ACC112 (cell line): ENCODE data around the gene ALAD.
A peak's percentile ranks its signal among the peaks of the same experiment; 100 is the strongest.

Experiments
- H2AFZ ChIP-seq: fragments of 200-600 bp; sonication (generic); one replicate; pipeline ENCODE4 v1.6.0; 2017; ENCODE audit warnings: antibody characterized with exemption, low read length; ENCODE audit not compliant: unreplicated experiment
- H3K27ac ChIP-seq: fragments of 200-600 bp; sonication (generic); 2 replicates; pipeline ENCODE4 v1.5.1; 2014; ENCODE audit warnings: low read depth, mild to moderate bottlenecking, antibody characterized with exemption, low read length, moderate library complexity
- H3K27me3 ChIP-seq: fragments of 200-600 bp; sonication (generic); 2 replicates; pipeline ENCODE4 v1.6.1; 2014; ENCODE audit warnings: mild to moderate bottlenecking, antibody characterized with exemption, low read length, moderate library complexity, mixed read lengths; ENCODE audit not compliant: insufficient read depth
- H3K36me3 ChIP-seq: fragments of 200-600 bp; sonication (generic); 2 replicates; pipeline ENCODE4 v1.6.1; 2016; ENCODE audit warnings: mild to moderate bottlenecking, antibody characterized with exemption, low read length, moderate library complexity, mixed read lengths; ENCODE audit not compliant: insufficient read depth
- H3K4me1 ChIP-seq: fragments of 200-600 bp; sonication (generic); one replicate; pipeline ENCODE4 v1.6.1; 2016; ENCODE audit warnings: low read length, mixed read lengths; ENCODE audit not compliant: insufficient read depth, unreplicated experiment, control insufficient read depth
- H3K4me3 ChIP-seq: fragments of 200-600 bp; sonication (generic); 2 replicates; pipeline ENCODE4 v1.5.1; 2014; ENCODE audit warnings: mild to moderate bottlenecking, low read depth, low read length
- H3K79me2 ChIP-seq: fragments of 200-600 bp; sonication (generic); one replicate; pipeline ENCODE4 v1.6.0; 2016; ENCODE audit warnings: low read length; ENCODE audit not compliant: control insufficient read depth, unreplicated experiment, insufficient read depth

ALAD gene

GRCh38 chr9:113360242-113360842, 40.7 kb downstream of the ALAD start:
- H3K27ac ChIP-seq = no peak overlapping the region
- H3K27me3 ChIP-seq = peaks cover 21% of the 10 kb centered on the region
- H3K36me3 ChIP-seq = no peaks in the 10 kb centered on the region
- peaks cover 17% of the 10 kb centered on the region for H3K4me1 ChIP-seq
- H3K4me3 ChIP-seq = no peak overlapping the region
- no peak overlapping the region for H2AFZ ChIP-seq
- H3K79me2 ChIP-seq = no peaks in the 10 kb centered on the region

- Histone ChIP-seq H3K4me1 (peaks cover 17% of the 10 kb centered on the region), H3K79me2 (no peaks in the 10 kb centered on the region), H3K27me3 (peaks cover 31% of the 10 kb centered on the region), H3K27ac (no peak overlapping the region), H3K4me3 (no peak overlapping the region), H2AFZ (no peak overlapping the region), H3K36me3 (no peaks in the 10 kb centered on the region)
Measured at GRCh38 chr9:113359385-113359784, 41.7 kb downstream of the ALAD start.

- H3K4me1 ChIP-seq = peaks cover 10% of the 10 kb centered on the region
- no peaks in the 10 kb centered on the region for H3K36me3 ChIP-seq
- H3K4me3 ChIP-seq = no peak overlapping the region
- no peaks in the 10 kb centered on the region for H3K79me2 ChIP-seq
- peaks cover 49% of the 10 kb centered on the region for H3K27me3 ChIP-seq
- no peak overlapping the region for H2AFZ ChIP-seq
- H3K27ac ChIP-seq = no peak overlapping the region
Measured at GRCh38 chr9:113356686-113357292, 44.3 kb downstream of the ALAD start.

- no peaks in the 10 kb centered on the region for H3K4me1 ChIP-seq
- peaks cover 63% of the 10 kb centered on the region for H3K27me3 ChIP-seq
- H3K4me3 ChIP-seq = no peak overlapping the region
- H3K27ac ChIP-seq = no peak overlapping the region
- H3K79me2 ChIP-seq = no peaks in the 10 kb centered on the region
- H3K36me3 ChIP-seq = no peaks in the 10 kb centered on the region
- H2AFZ ChIP-seq = no peak overlapping the region
Measured at GRCh38 chr9:113355040-113355596, 46.0 kb downstream of the ALAD start.

- Histone ChIP-seq H3K27ac (no peak overlapping the region), H3K27me3 (peaks cover 74% of the 10 kb centered on the region), H3K4me1 (no peaks in the 10 kb centered on the region), H3K79me2 (no peaks in the 10 kb centered on the region), H3K4me3 (no peak overlapping the region), H2AFZ (no peak overlapping the region), H3K36me3 (no peaks in the 10 kb centered on the region)
Measured at GRCh38 chr9:113352411-113352810, 48.7 kb downstream of the ALAD start.

GRCh38 chr9:113352006-113352405, 49.1 kb downstream of the ALAD start:
- Histone ChIP-seq H3K27me3 (peaks cover 70% of the 10 kb centered on the region), H3K27ac (no peak overlapping the region), H2AFZ (no peak overlapping the region), H3K4me3 (no peak overlapping the region), H3K79me2 (no peaks in the 10 kb centered on the region), H3K4me1 (no peaks in the 10 kb centered on the region), H3K36me3 (no peaks in the 10 kb centered on the region)

- Histone ChIP-seq H3K4me1 (no peaks in the 10 kb centered on the region), H3K4me3 (no peak overlapping the region), H3K79me2 (no peaks in the 10 kb centered on the region), H3K36me3 (no peaks in the 10 kb centered on the region), H3K27me3 (peaks cover 62% of the 10 kb centered on the region), H3K27ac (no peak overlapping the region), H2AFZ (no peak overlapping the region)
Measured at GRCh38 chr9:113350937-113351336, 50.1 kb downstream of the ALAD start.

- H3K27ac ChIP-seq = no peak overlapping the region
- H3K36me3 ChIP-seq = no peaks in the 10 kb centered on the region
- peak overlapping the region; percentile 60 for H3K4me3 ChIP-seq
- no peak overlapping the region for H2AFZ ChIP-seq
- no peaks in the 10 kb centered on the region for H3K4me1 ChIP-seq
- no peaks in the 10 kb centered on the region for H3K79me2 ChIP-seq
- peaks cover 59% of the 10 kb centered on the region for H3K27me3 ChIP-seq
Measured at GRCh38 chr9:113350107-113350661, 50.9 kb downstream of the ALAD start.

GRCh38 chr9:113349445-113350094, 51.5 kb downstream of the ALAD start, which contains the start of gene BSPRY:
BSPRY (plus strand) TSS chr9:113349541; CDS start chr9:113349580, 39 bp downstream.
- Histone ChIP-seq H3K4me3 (peak within 1 kb of the TSS; percentile 60), H3K27me3 (peaks cover 53% of the 10 kb centered on the region), H3K4me1 (no peaks in the 10 kb centered on the region), H3K27ac (no peak within 1 kb of the TSS), H3K79me2 (no peaks in the 10 kb centered on the region), H2AFZ (no peak within 1 kb of the TSS), H3K36me3 (no peaks in the 10 kb centered on the region)

GRCh38 chr9:113349066-113349444, 52.0 kb downstream of the ALAD start:
- H3K27me3 ChIP-seq = peaks cover 48% of the 10 kb centered on the region
- H3K4me1 ChIP-seq = no peaks in the 10 kb centered on the region
- no peak overlapping the region for H2AFZ ChIP-seq
- H3K27ac ChIP-seq = no peak overlapping the region
- no peaks in the 10 kb centered on the region for H3K79me2 ChIP-seq
- no peaks in the 10 kb centered on the region for H3K36me3 ChIP-seq
- no peak overlapping the region for H3K4me3 ChIP-seq
